GM23338 (cell line): Measurements from ENCODE around the gene HIVEP2.

Experiments
- CREB1 ChIP-seq: fragments of 250-450 bp; sonication (Bioruptor Pico); IDR thresholded peaks from 2 replicates; pipeline ENCODE4 v1.5.0; 2020; ENCODE audit warnings: low read depth, mild to moderate bottlenecking, moderate library complexity
- EZH2 ChIP-seq: fragments of 200-600 bp; sonication (generic); IDR thresholded peaks from one replicate; pipeline ENCODE4 v1.8.0; 2017; ENCODE audit warnings: antibody characterized with exemption, mild to moderate bottlenecking, low read depth; ENCODE audit not compliant: unreplicated experiment
- EZH2phosphoT487 ChIP-seq: fragments of 200-600 bp; sonication (generic); IDR thresholded peaks from one replicate; pipeline ENCODE4 v1.8.1; 2018; ENCODE audit warnings: antibody characterized with exemption; ENCODE audit not compliant: unreplicated experiment
- JUNB ChIP-seq: IDR thresholded peaks from one replicate; pipeline ENCODE4 v1.6.1; 2016; ENCODE audit warnings: antibody characterized with exemption; ENCODE audit not compliant: unreplicated experiment
- POLR2AphosphoS5 ChIP-seq: IDR thresholded peaks from 2 replicates; pipeline ENCODE4 v1.6.1; 2016; ENCODE audit warnings: antibody characterized with exemption, low read depth
- ZNF114 ChIP-seq: fragments of 250-450 bp; sonication (Bioruptor Pico); IDR thresholded peaks from 2 replicates; pipeline ENCODE4 v1.5.0; 2020; ENCODE audit warnings: mild to moderate bottlenecking, moderate library complexity
- ZNF331 ChIP-seq: fragments of 250-450 bp; sonication (Bioruptor Pico); IDR thresholded peaks from 2 replicates; pipeline ENCODE4 v1.5.0; 2020; ENCODE audit warnings: low read depth, mild to moderate bottlenecking, moderate library complexity
- TF ChIP-seq, protein P1 (sequence below), 2 experiments: fragments of 200-600 bp in 1 of 2; sonication (generic) in 1 of 2; conservative IDR thresholded peaks; 2 replicates each; pipeline versions ENCODE4 v1.5.1 to v1.6.1; 2016 to 2017; ENCODE audit warnings: antibody characterized with exemption in 2 of 2, low read depth in 2 of 2, mild to moderate bottlenecking in 2 of 2, moderate library complexity in 1 of 2
- TF ChIP-seq, protein P2 (sequence below): IDR thresholded peaks from 2 replicates; pipeline ENCODE4 v1.6.1; 2016; ENCODE audit warnings: antibody characterized with exemption

DNA sequence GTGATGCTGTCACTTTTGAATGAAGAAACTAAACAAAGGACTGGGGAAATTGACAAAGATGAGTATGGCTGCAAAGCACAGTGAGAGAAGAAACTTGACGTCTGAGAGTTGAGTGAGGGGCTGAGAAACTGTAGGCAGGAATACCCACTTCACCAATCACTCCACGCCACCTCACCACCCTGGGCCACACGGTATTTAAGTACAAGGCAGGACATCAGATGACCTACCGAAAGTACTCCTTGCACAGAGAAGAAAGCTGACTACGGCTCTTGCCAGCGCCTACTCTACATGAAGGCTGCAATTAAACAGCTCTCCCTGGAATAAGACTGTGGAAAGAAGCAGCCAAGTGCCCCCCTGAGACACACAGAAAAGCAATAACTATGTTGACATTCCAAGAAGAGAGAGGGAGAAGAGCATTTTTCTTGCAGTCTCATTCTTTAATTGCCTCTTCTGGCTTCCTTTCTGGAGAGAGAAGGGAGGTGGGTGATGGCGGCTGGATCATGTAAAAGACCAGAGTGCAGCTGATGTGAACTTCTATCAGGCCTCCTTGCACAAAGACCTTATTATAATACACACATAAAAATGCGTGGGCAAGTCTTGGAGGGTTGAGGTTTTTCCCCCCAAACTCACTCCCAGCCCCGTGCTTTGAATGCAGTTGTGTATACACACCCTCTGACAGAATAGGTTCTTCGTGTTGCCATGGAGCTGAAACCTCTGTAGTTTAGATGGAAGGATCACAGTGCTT, 44.6 kb downstream of the HIVEP2 start:
- TF ChIP-seq, protein P1, sequence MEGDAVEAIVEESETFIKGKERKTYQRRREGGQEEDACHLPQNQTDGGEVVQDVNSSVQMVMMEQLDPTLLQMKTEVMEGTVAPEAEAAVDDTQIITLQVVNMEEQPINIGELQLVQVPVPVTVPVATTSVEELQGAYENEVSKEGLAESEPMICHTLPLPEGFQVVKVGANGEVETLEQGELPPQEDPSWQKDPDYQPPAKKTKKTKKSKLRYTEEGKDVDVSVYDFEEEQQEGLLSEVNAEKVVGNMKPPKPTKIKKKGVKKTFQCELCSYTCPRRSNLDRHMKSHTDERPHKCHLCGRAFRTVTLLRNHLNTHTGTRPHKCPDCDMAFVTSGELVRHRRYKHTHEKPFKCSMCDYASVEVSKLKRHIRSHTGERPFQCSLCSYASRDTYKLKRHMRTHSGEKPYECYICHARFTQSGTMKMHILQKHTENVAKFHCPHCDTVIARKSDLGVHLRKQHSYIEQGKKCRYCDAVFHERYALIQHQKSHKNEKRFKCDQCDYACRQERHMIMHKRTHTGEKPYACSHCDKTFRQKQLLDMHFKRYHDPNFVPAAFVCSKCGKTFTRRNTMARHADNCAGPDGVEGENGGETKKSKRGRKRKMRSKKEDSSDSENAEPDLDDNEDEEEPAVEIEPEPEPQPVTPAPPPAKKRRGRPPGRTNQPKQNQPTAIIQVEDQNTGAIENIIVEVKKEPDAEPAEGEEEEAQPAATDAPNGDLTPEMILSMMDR (conservative IDR thresholded peaks at IDR 0.05; ENCODE audit: low read depth in 2 of 2), result no peak
- TF ChIP-seq EZH2 (no peak), CREB1 (CRISPR knock-in tag) (no peak), JUNB (no peak), ZNF331 (CRISPR knock-in tag) (no peak), ZNF114 (CRISPR knock-in tag) (no peak), POLR2AphosphoS5 (no peak), EZH2phosphoT487 (no peak)
- TF ChIP-seq, protein P2, sequence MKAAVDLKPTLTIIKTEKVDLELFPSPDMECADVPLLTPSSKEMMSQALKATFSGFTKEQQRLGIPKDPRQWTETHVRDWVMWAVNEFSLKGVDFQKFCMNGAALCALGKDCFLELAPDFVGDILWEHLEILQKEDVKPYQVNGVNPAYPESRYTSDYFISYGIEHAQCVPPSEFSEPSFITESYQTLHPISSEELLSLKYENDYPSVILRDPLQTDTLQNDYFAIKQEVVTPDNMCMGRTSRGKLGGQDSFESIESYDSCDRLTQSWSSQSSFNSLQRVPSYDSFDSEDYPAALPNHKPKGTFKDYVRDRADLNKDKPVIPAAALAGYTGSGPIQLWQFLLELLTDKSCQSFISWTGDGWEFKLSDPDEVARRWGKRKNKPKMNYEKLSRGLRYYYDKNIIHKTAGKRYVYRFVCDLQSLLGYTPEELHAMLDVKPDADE, result no peak
